Measurements from ENCODE around the gene ZFX.

ZFX gene

DNA sequence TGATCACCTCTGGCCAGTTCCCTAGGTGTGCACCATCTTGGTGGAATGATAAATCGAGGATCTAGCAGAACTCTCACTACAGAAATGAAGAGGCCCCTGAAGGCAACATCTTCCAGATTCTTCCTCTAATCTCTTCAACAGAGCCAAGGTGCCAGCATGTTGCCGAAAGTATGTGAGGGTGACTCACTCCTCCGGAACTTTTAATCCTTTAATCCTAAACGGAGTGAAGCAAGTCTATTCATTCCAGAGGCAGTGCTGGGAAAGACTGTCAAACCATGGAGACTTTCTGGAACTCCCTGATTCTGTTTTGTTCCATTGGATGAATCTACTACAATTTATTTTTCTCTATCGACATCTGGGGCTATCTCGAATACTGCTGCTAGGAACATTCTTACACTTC is 95.7 kb downstream of the ZFX start:
- TF ChIP-seq, protein P1, sequence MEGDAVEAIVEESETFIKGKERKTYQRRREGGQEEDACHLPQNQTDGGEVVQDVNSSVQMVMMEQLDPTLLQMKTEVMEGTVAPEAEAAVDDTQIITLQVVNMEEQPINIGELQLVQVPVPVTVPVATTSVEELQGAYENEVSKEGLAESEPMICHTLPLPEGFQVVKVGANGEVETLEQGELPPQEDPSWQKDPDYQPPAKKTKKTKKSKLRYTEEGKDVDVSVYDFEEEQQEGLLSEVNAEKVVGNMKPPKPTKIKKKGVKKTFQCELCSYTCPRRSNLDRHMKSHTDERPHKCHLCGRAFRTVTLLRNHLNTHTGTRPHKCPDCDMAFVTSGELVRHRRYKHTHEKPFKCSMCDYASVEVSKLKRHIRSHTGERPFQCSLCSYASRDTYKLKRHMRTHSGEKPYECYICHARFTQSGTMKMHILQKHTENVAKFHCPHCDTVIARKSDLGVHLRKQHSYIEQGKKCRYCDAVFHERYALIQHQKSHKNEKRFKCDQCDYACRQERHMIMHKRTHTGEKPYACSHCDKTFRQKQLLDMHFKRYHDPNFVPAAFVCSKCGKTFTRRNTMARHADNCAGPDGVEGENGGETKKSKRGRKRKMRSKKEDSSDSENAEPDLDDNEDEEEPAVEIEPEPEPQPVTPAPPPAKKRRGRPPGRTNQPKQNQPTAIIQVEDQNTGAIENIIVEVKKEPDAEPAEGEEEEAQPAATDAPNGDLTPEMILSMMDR (IDR thresholded peaks at IDR 0.05; ENCODE audit: control insufficient read depth, insufficient read depth, low read depth, low read length, missing control alignments): no peak
- no peak overlapping the region for H3K4me3 ChIP-seq (ENCODE audit: control insufficient read depth, low read depth, low read length)
- DNase-seq (ENCODE audit: low read depth): peak; percentile 57

DNA sequence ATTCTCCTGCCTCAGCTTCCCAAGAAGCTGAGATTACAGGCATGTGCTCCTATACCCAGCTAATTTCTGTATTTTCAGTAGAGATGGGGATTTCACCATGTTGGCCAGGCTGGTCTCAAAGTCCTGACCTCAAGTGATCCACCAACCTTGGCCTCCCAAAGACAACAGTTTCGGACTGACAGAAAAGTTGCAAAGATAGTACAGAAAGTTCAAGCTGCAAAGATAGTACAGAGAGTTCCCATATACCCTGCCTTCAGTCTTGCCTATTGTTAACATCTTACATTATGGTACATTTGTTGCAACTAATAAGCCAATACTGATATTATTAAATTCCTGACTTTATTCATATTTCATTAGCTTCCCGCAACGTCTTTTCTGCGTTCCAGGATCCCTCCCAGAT is 98.5 kb downstream of the ZFX start:
- DNase-seq (ENCODE audit: low read depth): no peak
- TF ChIP-seq, protein P1 (IDR thresholded peaks at IDR 0.05; ENCODE audit: control insufficient read depth, insufficient read depth, low read depth, low read length, missing control alignments): no peak
- H3K4me3 ChIP-seq (ENCODE audit: control insufficient read depth, low read depth, low read length): no peak overlapping the region

DNA sequence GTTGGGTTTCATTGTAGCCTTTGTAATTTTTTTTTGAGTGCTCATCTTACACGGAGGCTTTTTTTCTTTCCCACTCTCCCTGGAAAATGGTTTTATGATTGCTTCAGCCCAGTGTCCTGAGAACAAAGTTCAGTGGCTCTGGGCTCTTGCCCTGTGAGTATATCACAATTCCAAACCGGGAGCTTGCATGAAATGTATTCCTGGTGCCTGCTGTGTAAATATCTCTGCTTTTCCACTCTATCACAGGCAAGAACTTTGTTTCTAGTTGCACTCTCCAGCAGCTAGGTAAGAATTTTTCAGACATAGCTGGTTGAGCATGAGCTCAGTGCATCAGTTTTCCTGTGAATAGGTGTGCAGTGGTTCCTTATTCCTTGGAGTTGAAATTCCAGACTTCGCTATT is 103.5 kb downstream of the ZFX start:
- no peak for DNase-seq (ENCODE audit: low read depth)
- TF ChIP-seq, protein P1 (IDR thresholded peaks at IDR 0.05; ENCODE audit: control insufficient read depth, insufficient read depth, low read depth, low read length, missing control alignments): no peak
- H3K4me3 ChIP-seq (ENCODE audit: control insufficient read depth, low read depth, low read length): no peak overlapping the region

- no peak overlapping the region for H3K4me3 ChIP-seq (ENCODE audit: control insufficient read depth, low read depth, low read length)
- TF ChIP-seq, protein P1 (IDR thresholded peaks at IDR 0.05; ENCODE audit: control insufficient read depth, insufficient read depth, low read depth, low read length, missing control alignments): no peak
- no peak for DNase-seq (ENCODE audit: low read depth)
Measured at GRCh38 chrX:24253469-24253868, 103.9 kb downstream of the ZFX start.

GRCh38 chrX:24257011-24257410 is 107.5 kb downstream of the ZFX start:
- no peak overlapping the region for H3K4me3 ChIP-seq (ENCODE audit: control insufficient read depth, low read depth, low read length)
- no peak for DNase-seq (ENCODE audit: low read depth)
- TF ChIP-seq, protein P1 (IDR thresholded peaks at IDR 0.05; ENCODE audit: control insufficient read depth, insufficient read depth, low read depth, low read length, missing control alignments): no peak

GRCh38 chrX:24259544-24260240 is 110.2 kb downstream of the ZFX start:
- TF ChIP-seq, protein P1 (IDR thresholded peaks at IDR 0.05; ENCODE audit: control insufficient read depth, insufficient read depth, low read depth, low read length, missing control alignments): peak; percentile 81
- DNase-seq (ENCODE audit: low read depth): peak; percentile 52
- H3K4me3 ChIP-seq (ENCODE audit: control insufficient read depth, low read depth, low read length): no peak overlapping the region

All from AG09309 (cell line).